Mesendoderm (in vitro differentiated cells): ENCODE measurements around the gene MMD2.

ENCODE experiments used
- DNase-seq: peaks from one replicate; pipeline ENCODE4 v3.0.0; 2013
- H2AK5ac ChIP-seq: 2 replicates; pipeline ENCODE4 v1.6.1; 2013; ENCODE audit warnings: low read length, inconsistent platforms
- H2BK120ac ChIP-seq: 2 replicates; pipeline ENCODE4 v1.6.1; 2013; ENCODE audit warnings: low read depth, mild to moderate bottlenecking, low read length, moderate library complexity, mixed read lengths
- H2BK15ac ChIP-seq: replicated peaks from 2 replicates; pipeline ENCODE4 v1.6.1; 2013; ENCODE audit warnings: low read depth, mild to moderate bottlenecking, moderate library complexity
- H2BK5ac ChIP-seq: 2 replicates; pipeline ENCODE4 v1.6.1; 2013; ENCODE audit warnings: low read length, inconsistent platforms
- H3K18ac ChIP-seq: 2 replicates; pipeline ENCODE4 v1.6.1; 2013; ENCODE audit warnings: mild to moderate bottlenecking, low read length, mixed read lengths
- H3K23ac ChIP-seq: one replicate; pipeline ENCODE4 v1.6.1; 2013; ENCODE audit warnings: low read length
- H3K27ac ChIP-seq: 2 replicates; pipeline ENCODE4 v1.5.1; 2013; ENCODE audit warnings: low read depth, mild to moderate bottlenecking, inconsistent platforms, low read length, moderate library complexity
- H3K27me3 ChIP-seq: 2 replicates; pipeline ENCODE4 v1.6.1; 2013; ENCODE audit warnings: low read length, control low read depth, mild to moderate bottlenecking, inconsistent platforms; ENCODE audit not compliant: insufficient read depth, poor library complexity
- H3K36me3 ChIP-seq: 2 replicates; pipeline ENCODE4 v1.6.1; 2013; ENCODE audit warnings: low read length, inconsistent platforms; ENCODE audit not compliant: control insufficient read depth, insufficient read depth
- H3K4ac ChIP-seq: one replicate; pipeline ENCODE4 v1.6.1; 2013; ENCODE audit warnings: low read depth, mild to moderate bottlenecking, low read length, moderate library complexity
- H3K4me1 ChIP-seq: 2 replicates; pipeline ENCODE4 v1.6.1; 2013; ENCODE audit warnings: low read depth, low read length, inconsistent platforms; ENCODE audit not compliant: control insufficient read depth
- H3K4me2 ChIP-seq: 2 replicates; pipeline ENCODE4 v1.6.1; 2013; ENCODE audit warnings: low read length
- H3K4me3 ChIP-seq: 2 replicates; pipeline ENCODE4 v1.5.1; 2013; ENCODE audit warnings: mild to moderate bottlenecking, low read length
- H3K56ac ChIP-seq: one replicate; pipeline ENCODE4 v1.6.1; 2013; ENCODE audit warnings: low read length
- H3K79me1 ChIP-seq: 2 replicates; pipeline ENCODE4 v1.6.1; 2013; ENCODE audit warnings: low read length, inconsistent platforms
- H3K79me2 ChIP-seq: 2 replicates; pipeline ENCODE4 v1.6.1; 2013; ENCODE audit warnings: mild to moderate bottlenecking, low read length; ENCODE audit not compliant: control insufficient read depth, insufficient read depth
- H3K9ac ChIP-seq: 2 replicates; pipeline ENCODE4 v1.6.1; 2013; ENCODE audit warnings: low read length, inconsistent platforms
- H4K5ac ChIP-seq: one replicate; pipeline ENCODE4 v1.6.1; 2013; ENCODE audit warnings: low read length
- H4K8ac ChIP-seq: one replicate; pipeline ENCODE4 v1.6.1; 2013; ENCODE audit warnings: low read depth, mild to moderate bottlenecking, control low read depth, low read length, moderate library complexity
- WGBS: extraction: QIAGEN DNeasy Blood & Tissue Kit; methylation state at CpG from one replicate; pipeline ENCODE4 v1.1.7; 2013; ENCODE audit warnings: low lambda C conversion rate, missing lambda C conversion rate; ENCODE audit not compliant: insufficient coverage; ENCODE audit errors: extremely low coverage; 5-methylcytosine and 5-hydroxymethylcytosine counted together

Gene MMD2

GRCh38 chr7:4879396-4880081, 79.4 kb downstream of the MMD2 start:
- H2BK5ac ChIP-seq = no peak overlapping the region
- DNase-seq = no peak
- no peaks in the 10 kb centered on the region for H3K79me1 ChIP-seq
- H3K4me3 ChIP-seq = no peak overlapping the region
- no peaks in the 10 kb centered on the region for H3K4me1 ChIP-seq
- H2AK5ac ChIP-seq = no peak overlapping the region
- H4K8ac ChIP-seq = no peak overlapping the region
- H3K4ac ChIP-seq = no peak overlapping the region
- no peak overlapping the region for H3K18ac ChIP-seq
- no peak overlapping the region for H3K27ac ChIP-seq
- H2BK15ac ChIP-seq = no peak overlapping the region
- no peak overlapping the region for H3K56ac ChIP-seq
- no peak overlapping the region for H4K5ac ChIP-seq
- no peaks in the 10 kb centered on the region for H3K36me3 ChIP-seq
- H3K27me3 ChIP-seq = no peaks in the 10 kb centered on the region
- H3K79me2 ChIP-seq = no peaks in the 10 kb centered on the region
- H3K23ac ChIP-seq = no peak overlapping the region
- no peak overlapping the region for H3K9ac ChIP-seq
- H2BK120ac ChIP-seq = no peak overlapping the region
- no peak overlapping the region for H3K4me2 ChIP-seq
- WGBS = no CpG with 5 or more reads among the region's 27 CpGs

GRCh38 chr7:4878336-4879335, 80.4 kb downstream of the MMD2 start:
- Histone ChIP-seq H2BK15ac (no peak overlapping the region), H2BK5ac (no peak overlapping the region), H3K9ac (no peak overlapping the region), H4K5ac (no peak overlapping the region), H3K56ac (no peak overlapping the region), H3K36me3 (no peaks in the 10 kb centered on the region), H3K4me2 (no peak overlapping the region), H3K79me1 (no peaks in the 10 kb centered on the region), H4K8ac (no peak overlapping the region), H3K27ac (no peak overlapping the region), H3K23ac (no peak overlapping the region), H3K4me3 (no peak overlapping the region), H3K4me1 (no peaks in the 10 kb centered on the region), H3K4ac (no peak overlapping the region), H3K27me3 (no peaks in the 10 kb centered on the region), H2BK120ac (no peak overlapping the region), H3K79me2 (no peaks in the 10 kb centered on the region), H3K18ac (no peak overlapping the region), H2AK5ac (no peak overlapping the region)
- DNase-seq = no peak
- no CpG with 5 or more reads among the region's 45 CpGs for WGBS

- H3K56ac ChIP-seq = no peak overlapping the region
- no peaks in the 10 kb centered on the region for H3K36me3 ChIP-seq
- H3K4me2 ChIP-seq = no peak overlapping the region
- no peak overlapping the region for H4K5ac ChIP-seq
- H3K23ac ChIP-seq = no peak overlapping the region
- H2BK120ac ChIP-seq = no peak overlapping the region
- no peak overlapping the region for H2BK5ac ChIP-seq
- peaks cover 6% of the 10 kb centered on the region for H3K4me1 ChIP-seq
- no CpG with 5 or more reads among the region's 18 CpGs for WGBS
- no peak overlapping the region for H3K4ac ChIP-seq
- no peak overlapping the region for H3K9ac ChIP-seq
- H2AK5ac ChIP-seq = no peak overlapping the region
- no peak overlapping the region for H2BK15ac ChIP-seq
- H4K8ac ChIP-seq = no peak overlapping the region
- H3K27me3 ChIP-seq = no peaks in the 10 kb centered on the region
- no peak overlapping the region for H3K18ac ChIP-seq
- no peak for DNase-seq
- no peak overlapping the region for H3K4me3 ChIP-seq
- no peak overlapping the region for H3K27ac ChIP-seq
- H3K79me2 ChIP-seq = no peaks in the 10 kb centered on the region
- H3K79me1 ChIP-seq = no peaks in the 10 kb centered on the region
Observed at GRCh38 chr7:4876586-4876985, 82.4 kb downstream of the MMD2 start.

- Histone ChIP-seq H3K56ac (no peak overlapping the region), H4K8ac (no peak overlapping the region), H3K27me3 (no peaks in the 10 kb centered on the region), H3K27ac (no peak overlapping the region), H3K9ac (no peak overlapping the region), H2AK5ac (no peak overlapping the region), H3K18ac (no peak overlapping the region), H3K4me1 (peaks cover 6% of the 10 kb centered on the region), H3K79me1 (no peaks in the 10 kb centered on the region), H2BK120ac (no peak overlapping the region), H3K4me3 (no peak overlapping the region), H2BK15ac (no peak overlapping the region), H3K4ac (no peak overlapping the region), H2BK5ac (no peak overlapping the region), H3K79me2 (no peaks in the 10 kb centered on the region), H3K4me2 (no peak overlapping the region), H3K23ac (no peak overlapping the region), H3K36me3 (no peaks in the 10 kb centered on the region), H4K5ac (no peak overlapping the region)
- WGBS = no CpG with 5 or more reads among the region's 15 CpGs
- DNase-seq = no peak
Observed at GRCh38 chr7:4875391-4875790, 83.6 kb downstream of the MMD2 start.

GRCh38 chr7:4873071-4873944, 85.7 kb downstream of the MMD2 start:
- peak overlapping the region; percentile 18 for H3K27ac ChIP-seq

More at GRCh38 chr7:4873071-4873944, 85.7 kb downstream of the MMD2 start:
- H4K5ac ChIP-seq = no peak overlapping the region
- peak overlapping the region; percentile 80 for H3K23ac ChIP-seq
- H3K4me3 ChIP-seq = no peak overlapping the region
- WGBS = no CpG with 5 or more reads among the region's 31 CpGs
- H3K9ac ChIP-seq = peak overlapping the region; percentile 21
- H3K4ac ChIP-seq = no peak overlapping the region
- H2BK5ac ChIP-seq = no peak overlapping the region
- peak overlapping the region; percentile 70 for H3K56ac ChIP-seq
- peaks cover 6% of the 10 kb centered on the region for H3K4me1 ChIP-seq
- no peak overlapping the region for H3K18ac ChIP-seq
- no peak overlapping the region for H4K8ac ChIP-seq
- DNase-seq = no peak
- no peak overlapping the region for H2BK15ac ChIP-seq
- no peaks in the 10 kb centered on the region for H3K79me2 ChIP-seq
- H3K27me3 ChIP-seq = no peaks in the 10 kb centered on the region
- H3K36me3 ChIP-seq = no peaks in the 10 kb centered on the region
- no peaks in the 10 kb centered on the region for H3K79me1 ChIP-seq
- no peak overlapping the region for H2BK120ac ChIP-seq
- H2AK5ac ChIP-seq = no peak overlapping the region
- H3K4me2 ChIP-seq = no peak overlapping the region
